A549 (cell line): ENCODE results near the gene CATSPERE.

ENCODE experiments used
- BHLHE40 ChIP-seq: IDR thresholded peaks from 2 replicates; pipeline ENCODE4 v1.6.1; 2012; ENCODE audit warnings: low read depth, low read length, inconsistent platforms
- TFCP2L1 ChIP-seq: fragments of 250-450 bp; sonication (Bioruptor Pico); IDR thresholded peaks from 2 replicates; pipeline ENCODE4 v1.5.0; 2021; ENCODE audit warnings: mild to moderate bottlenecking
- TF ChIP-seq, protein P1 (sequence below): fragments of >200 bp; sonication (Bioruptor Twin); formaldehyde crosslinking; IDR thresholded peaks from 3 replicates; pipeline ENCODE4 v1.5.1; 2016
- TF ChIP-seq, protein P2 (sequence below): fragments of 200-600 bp; sonication (generic); IDR thresholded peaks from 2 replicates; pipeline ENCODE4 v1.6.1; 2016; ENCODE audit warnings: antibody characterized with exemption, mild to moderate bottlenecking, moderate library complexity

DNA sequence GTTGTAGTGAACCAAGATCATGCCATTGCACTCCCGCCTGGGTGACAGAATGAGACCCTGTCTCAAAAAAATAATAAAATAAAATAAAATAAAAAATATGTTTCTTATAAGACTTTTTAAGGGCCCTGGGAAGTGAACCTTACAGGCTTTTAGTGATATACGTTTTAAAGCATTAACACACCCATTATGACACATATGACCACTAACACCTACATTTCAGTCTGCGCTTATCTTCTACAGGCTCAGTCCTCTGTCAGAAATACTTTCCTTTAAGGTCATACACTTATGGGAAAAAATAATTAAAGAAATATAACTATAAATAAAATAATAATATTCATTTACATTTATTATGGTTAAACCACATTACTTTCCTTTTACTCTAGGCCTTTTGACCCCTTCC lies 31.3 kb upstream of the CATSPERE start:
- TF ChIP-seq BHLHE40 (no peak), TFCP2L1 (no peak)
- TF ChIP-seq, protein P1, sequence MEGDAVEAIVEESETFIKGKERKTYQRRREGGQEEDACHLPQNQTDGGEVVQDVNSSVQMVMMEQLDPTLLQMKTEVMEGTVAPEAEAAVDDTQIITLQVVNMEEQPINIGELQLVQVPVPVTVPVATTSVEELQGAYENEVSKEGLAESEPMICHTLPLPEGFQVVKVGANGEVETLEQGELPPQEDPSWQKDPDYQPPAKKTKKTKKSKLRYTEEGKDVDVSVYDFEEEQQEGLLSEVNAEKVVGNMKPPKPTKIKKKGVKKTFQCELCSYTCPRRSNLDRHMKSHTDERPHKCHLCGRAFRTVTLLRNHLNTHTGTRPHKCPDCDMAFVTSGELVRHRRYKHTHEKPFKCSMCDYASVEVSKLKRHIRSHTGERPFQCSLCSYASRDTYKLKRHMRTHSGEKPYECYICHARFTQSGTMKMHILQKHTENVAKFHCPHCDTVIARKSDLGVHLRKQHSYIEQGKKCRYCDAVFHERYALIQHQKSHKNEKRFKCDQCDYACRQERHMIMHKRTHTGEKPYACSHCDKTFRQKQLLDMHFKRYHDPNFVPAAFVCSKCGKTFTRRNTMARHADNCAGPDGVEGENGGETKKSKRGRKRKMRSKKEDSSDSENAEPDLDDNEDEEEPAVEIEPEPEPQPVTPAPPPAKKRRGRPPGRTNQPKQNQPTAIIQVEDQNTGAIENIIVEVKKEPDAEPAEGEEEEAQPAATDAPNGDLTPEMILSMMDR: no peak
- TF ChIP-seq, protein P2, sequence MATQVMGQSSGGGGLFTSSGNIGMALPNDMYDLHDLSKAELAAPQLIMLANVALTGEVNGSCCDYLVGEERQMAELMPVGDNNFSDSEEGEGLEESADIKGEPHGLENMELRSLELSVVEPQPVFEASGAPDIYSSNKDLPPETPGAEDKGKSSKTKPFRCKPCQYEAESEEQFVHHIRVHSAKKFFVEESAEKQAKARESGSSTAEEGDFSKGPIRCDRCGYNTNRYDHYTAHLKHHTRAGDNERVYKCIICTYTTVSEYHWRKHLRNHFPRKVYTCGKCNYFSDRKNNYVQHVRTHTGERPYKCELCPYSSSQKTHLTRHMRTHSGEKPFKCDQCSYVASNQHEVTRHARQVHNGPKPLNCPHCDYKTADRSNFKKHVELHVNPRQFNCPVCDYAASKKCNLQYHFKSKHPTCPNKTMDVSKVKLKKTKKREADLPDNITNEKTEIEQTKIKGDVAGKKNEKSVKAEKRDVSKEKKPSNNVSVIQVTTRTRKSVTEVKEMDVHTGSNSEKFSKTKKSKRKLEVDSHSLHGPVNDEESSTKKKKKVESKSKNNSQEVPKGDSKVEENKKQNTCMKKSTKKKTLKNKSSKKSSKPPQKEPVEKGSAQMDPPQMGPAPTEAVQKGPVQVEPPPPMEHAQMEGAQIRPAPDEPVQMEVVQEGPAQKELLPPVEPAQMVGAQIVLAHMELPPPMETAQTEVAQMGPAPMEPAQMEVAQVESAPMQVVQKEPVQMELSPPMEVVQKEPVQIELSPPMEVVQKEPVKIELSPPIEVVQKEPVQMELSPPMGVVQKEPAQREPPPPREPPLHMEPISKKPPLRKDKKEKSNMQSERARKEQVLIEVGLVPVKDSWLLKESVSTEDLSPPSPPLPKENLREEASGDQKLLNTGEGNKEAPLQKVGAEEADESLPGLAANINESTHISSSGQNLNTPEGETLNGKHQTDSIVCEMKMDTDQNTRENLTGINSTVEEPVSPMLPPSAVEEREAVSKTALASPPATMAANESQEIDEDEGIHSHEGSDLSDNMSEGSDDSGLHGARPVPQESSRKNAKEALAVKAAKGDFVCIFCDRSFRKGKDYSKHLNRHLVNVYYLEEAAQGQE: no peak
